NT2/D1 (cell line): ENCODE data around the gene IL12RB1.

Source experiments
- SUZ12 ChIP-seq: IDR thresholded peaks from 2 replicates; pipeline ENCODE4 v1.6.1; 2011; ENCODE audit not compliant: insufficient read length, insufficient read depth; ENCODE audit errors: extremely low read depth
- YY1 ChIP-seq: IDR thresholded peaks from 2 replicates; pipeline ENCODE4 v1.6.1; 2011; ENCODE audit not compliant: insufficient read length, insufficient read depth
- ZNF274 ChIP-seq: IDR thresholded peaks from 2 replicates; pipeline ENCODE4 v1.6.1; 2011; ENCODE audit warnings: mild to moderate bottlenecking, low read depth, low read length

GRCh38 chr19:18090545-18091216 is 3.9 kb upstream of the IL12RB1 start:
- TF ChIP-seq ZNF274 (no peak), YY1 (no peak), SUZ12 (no peak)
